GM23338 (cell line): ENCODE measurements around the gene PTGIS. TPM values are rescaled to one million over a fixed set of nuclear protein-coding genes. Genes with fewer than 3 reads are reported as not detected.

Experiments
- ATAC-seq: fragments of 200-7000 bp; cut with Tn5 transposase; 3 replicates; pipeline ENCODE4 v1.9.1; 2020
- DNase-seq: peaks from one replicate; pipeline ENCODE4 v3.0.0-alpha.2; 2015; ENCODE audit warnings: low spot score
- H2AFZ ChIP-seq: fragments of 200-600 bp; sonication (generic); 2 replicates; pipeline ENCODE4 v1.8.0; 2016; ENCODE audit warnings: antibody characterized with exemption, mild to moderate bottlenecking, moderate library complexity
- H3F3A ChIP-seq: fragments of 200-600 bp; sonication (generic); replicated peaks from 2 replicates; pipeline ENCODE4 v1.8.0; 2017; ENCODE audit warnings: antibody characterized with exemption, mixed run types, low read depth
- H3K27ac ChIP-seq: fragments of 200-600 bp; sonication (generic); 2 replicates; pipeline ENCODE4 v1.6.1; 2016; ENCODE audit warnings: low read depth
- H3K27me3 ChIP-seq: fragments of 200-600 bp; sonication (generic); 2 replicates; pipeline ENCODE4 v1.8.0; 2016; ENCODE audit warnings: mild to moderate bottlenecking, mixed run types, moderate library complexity; ENCODE audit not compliant: insufficient read depth
- H3K36me3 ChIP-seq: fragments of 200-600 bp; sonication (generic); 2 replicates; pipeline ENCODE4 v1.8.0; 2016; ENCODE audit warnings: mild to moderate bottlenecking; ENCODE audit not compliant: insufficient read depth
- H3K4me1 ChIP-seq: fragments of 200-600 bp; sonication (generic); 2 replicates; pipeline ENCODE4 v1.8.0; 2016; ENCODE audit warnings: mild to moderate bottlenecking, moderate library complexity; ENCODE audit not compliant: insufficient read depth
- H3K4me2 ChIP-seq: fragments of 200-600 bp; sonication (generic); 2 replicates; pipeline ENCODE4 v1.7.1; 2017; ENCODE audit warnings: mixed run types
- H3K4me3 ChIP-seq: fragments of 200-600 bp; sonication (generic); 2 replicates; pipeline ENCODE4 v1.6.1; 2016; ENCODE audit warnings: mixed run types
- H3K79me2 ChIP-seq: fragments of 200-600 bp; sonication (generic); replicated peaks from 2 replicates; pipeline ENCODE4 v1.8.0; 2017; ENCODE audit warnings: mild to moderate bottlenecking; ENCODE audit not compliant: insufficient read depth
- H3K9me2 ChIP-seq: fragments of 200-600 bp; sonication (generic); 2 replicates; pipeline ENCODE4 v1.8.0; 2017; ENCODE audit not compliant: insufficient read depth
- H4K20me1 ChIP-seq: fragments of 200-600 bp; sonication (generic); replicated peaks from 2 replicates; pipeline ENCODE4 v1.8.0; 2017; ENCODE audit warnings: mild to moderate bottlenecking; ENCODE audit not compliant: insufficient read depth
- H3K27ac Mint-ChIP-seq: 2 replicates; pipeline ENCODE4 v1.8.0; 2020; ENCODE audit warnings: inconsistent platforms, mild to moderate bottlenecking, moderate library complexity, mixed read lengths
- H3K27me3 Mint-ChIP-seq: 3 replicates; pipeline ENCODE4 v1.8.0; 2022; ENCODE audit warnings: low read depth, mild to moderate bottlenecking, moderate library complexity, mixed read lengths, inconsistent platforms; ENCODE audit not compliant: insufficient read depth, poor library complexity
- H3K36me3 Mint-ChIP-seq: 3 replicates; pipeline ENCODE4 v1.8.0; 2021; ENCODE audit warnings: low read depth, mild to moderate bottlenecking, inconsistent platforms, moderate library complexity, mixed read lengths
- H3K4me1 Mint-ChIP-seq: 3 replicates; pipeline ENCODE4 v1.8.0; 2020; ENCODE audit warnings: mild to moderate bottlenecking, inconsistent platforms, mixed read lengths
- H3K4me3 Mint-ChIP-seq: 3 replicates; pipeline ENCODE4 v1.8.0; 2021; ENCODE audit warnings: moderate library complexity, mild to moderate bottlenecking, inconsistent platforms, mixed read lengths
- H3K9me3 Mint-ChIP-seq: 3 replicates; pipeline ENCODE4 v1.8.0; 2020; ENCODE audit warnings: moderate library complexity, mild to moderate bottlenecking, inconsistent platforms, mixed read lengths
- CREB1 ChIP-seq: fragments of 250-450 bp; sonication (Bioruptor Pico); IDR thresholded peaks from 2 replicates; pipeline ENCODE4 v1.5.0; 2020; ENCODE audit warnings: low read depth, mild to moderate bottlenecking, moderate library complexity
- CTCF ChIP-seq, 2 experiments: fragments of 200-600 bp in 1 of 2; sonication (generic) in 1 of 2; conservative IDR thresholded peaks; 2 replicates each; pipeline versions ENCODE4 v1.5.1 to v1.6.1; 2016 to 2017; ENCODE audit warnings: antibody characterized with exemption in 2 of 2, low read depth in 2 of 2, mild to moderate bottlenecking in 2 of 2, moderate library complexity in 1 of 2
- ETS1 ChIP-seq: IDR thresholded peaks from 2 replicates; pipeline ENCODE4 v1.6.1; 2016; ENCODE audit warnings: antibody characterized with exemption
- EZH2 ChIP-seq: fragments of 200-600 bp; sonication (generic); IDR thresholded peaks from one replicate; pipeline ENCODE4 v1.8.0; 2017; ENCODE audit warnings: antibody characterized with exemption, mild to moderate bottlenecking, low read depth; ENCODE audit not compliant: unreplicated experiment
- EZH2phosphoT487 ChIP-seq: fragments of 200-600 bp; sonication (generic); IDR thresholded peaks from one replicate; pipeline ENCODE4 v1.8.1; 2018; ENCODE audit warnings: antibody characterized with exemption; ENCODE audit not compliant: unreplicated experiment
- JUNB ChIP-seq: IDR thresholded peaks from one replicate; pipeline ENCODE4 v1.6.1; 2016; ENCODE audit warnings: antibody characterized with exemption; ENCODE audit not compliant: unreplicated experiment
- NANOG ChIP-seq: IDR thresholded peaks from 2 replicates; pipeline ENCODE4 v1.6.1; 2016; ENCODE audit warnings: antibody characterized with exemption, borderline replicate concordance
- REST ChIP-seq: IDR thresholded peaks from one replicate; pipeline ENCODE4 v1.6.1; 2018; ENCODE audit warnings: antibody characterized with exemption; ENCODE audit not compliant: unreplicated experiment
- STAT1 ChIP-seq: IDR thresholded peaks from one replicate; pipeline ENCODE4 v1.6.1; 2016; ENCODE audit warnings: antibody characterized with exemption; ENCODE audit not compliant: unreplicated experiment
- ZNF114 ChIP-seq: fragments of 250-450 bp; sonication (Bioruptor Pico); IDR thresholded peaks from 2 replicates; pipeline ENCODE4 v1.5.0; 2020; ENCODE audit warnings: mild to moderate bottlenecking, moderate library complexity
- ZNF462 ChIP-seq: fragments of 250-450 bp; sonication (Bioruptor Pico); IDR thresholded peaks from 2 replicates; pipeline ENCODE4 v1.5.0; 2020; ENCODE audit warnings: mild to moderate bottlenecking, moderate library complexity
- polyA plus RNA-seq: library from polyadenylated mRNA; unstranded; fragments of >200 nt; fragmentation: Nextera tagmentation; extraction: Ambion mirVana; gene quantifications from 2 replicates; pipeline ENCODE4 v1.2.1, GENCODE V29; 2016
- total RNA-seq: library from RNA; depleted of rRNA; stranded (reverse); fragments of >200 nt; shearing (Covaris generic); gene quantifications from 2 replicates; pipeline ENCODE4 v1.2.3, GENCODE V29; 2014

The PTGIS gene
- total and polyA plus RNA-seq, 2 experiments from 2014 or later = 6.6 to 28.7 TPM

- no peaks in the 10 kb centered on the region; the same call in 1 of the 2 replicates for H3K36me3 ChIP-seq
- Mint-ChIP-seq H3K4me3 (no peak overlapping the region), H3K36me3 (peaks cover 38% of the 10 kb centered on the region), H3K4me1 (peaks cover 2% of the 10 kb centered on the region; the same call in 2 of the 3 replicates), H3K9me3 (no peaks in the 10 kb centered on the region), H3K27me3 (no peaks in the 10 kb centered on the region), H3K27ac (no peak overlapping the region)
- H3K4me3 ChIP-seq = no peak overlapping the region
- H3K4me1 ChIP-seq = no peaks in the 10 kb centered on the region
- DNase-seq (no peak), ATAC-seq (no peak)
- H4K20me1 ChIP-seq = no peaks in the 10 kb centered on the region
- no peak overlapping the region for H3K27ac ChIP-seq
- no peaks in the 10 kb centered on the region for H3K9me2 ChIP-seq
- H3K27me3 ChIP-seq = no peaks in the 10 kb centered on the region
- no peak for TF ChIP-seq CREB1 (CRISPR knock-in tag)
- no peak for TF ChIP-seq EZH2phosphoT487
- no peak for TF ChIP-seq JUNB
- no peak for TF ChIP-seq ZNF114 (CRISPR knock-in tag)
- no peak for TF ChIP-seq ZNF462 (CRISPR knock-in tag)
- TF ChIP-seq NANOG = no peak
- no peak for TF ChIP-seq REST
- TF ChIP-seq EZH2 = no peak
- no peak for TF ChIP-seq CTCF (conservative IDR thresholded peaks at IDR 0.05; ENCODE audit: low read depth in 2 of 2)
- TF ChIP-seq STAT1 = no peak
- no peak for TF ChIP-seq ETS1
- H3K4me2 ChIP-seq = no peak overlapping the region
- no peak overlapping the region for H2AFZ ChIP-seq
- H3F3A ChIP-seq = no peaks in the 10 kb centered on the region
- no peaks in the 10 kb centered on the region for H3K79me2 ChIP-seq
These were observed 19.5 kb downstream of the PTGIS start for GRCh38 chr20:49548371-49548947.
